ENCODE results near the gene MTG1.

GRCh38 chr10:133455196-133455595 is 61.2 kb downstream of the MTG1 start:
- TF ChIP-seq, protein P1, sequence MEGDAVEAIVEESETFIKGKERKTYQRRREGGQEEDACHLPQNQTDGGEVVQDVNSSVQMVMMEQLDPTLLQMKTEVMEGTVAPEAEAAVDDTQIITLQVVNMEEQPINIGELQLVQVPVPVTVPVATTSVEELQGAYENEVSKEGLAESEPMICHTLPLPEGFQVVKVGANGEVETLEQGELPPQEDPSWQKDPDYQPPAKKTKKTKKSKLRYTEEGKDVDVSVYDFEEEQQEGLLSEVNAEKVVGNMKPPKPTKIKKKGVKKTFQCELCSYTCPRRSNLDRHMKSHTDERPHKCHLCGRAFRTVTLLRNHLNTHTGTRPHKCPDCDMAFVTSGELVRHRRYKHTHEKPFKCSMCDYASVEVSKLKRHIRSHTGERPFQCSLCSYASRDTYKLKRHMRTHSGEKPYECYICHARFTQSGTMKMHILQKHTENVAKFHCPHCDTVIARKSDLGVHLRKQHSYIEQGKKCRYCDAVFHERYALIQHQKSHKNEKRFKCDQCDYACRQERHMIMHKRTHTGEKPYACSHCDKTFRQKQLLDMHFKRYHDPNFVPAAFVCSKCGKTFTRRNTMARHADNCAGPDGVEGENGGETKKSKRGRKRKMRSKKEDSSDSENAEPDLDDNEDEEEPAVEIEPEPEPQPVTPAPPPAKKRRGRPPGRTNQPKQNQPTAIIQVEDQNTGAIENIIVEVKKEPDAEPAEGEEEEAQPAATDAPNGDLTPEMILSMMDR (conservative IDR thresholded peaks at IDR 0.05; ENCODE audit: low read depth, low read length): no peak
- no peak for TF ChIP-seq EZH2 (IDR thresholded peaks at IDR 0.05; ENCODE audit: borderline replicate concordance, low read depth, low read length, poor library complexity, severe bottlenecking)
